Osteoblast (primary cell): ENCODE data around the gene FAXC. TPM values are rescaled to one million over a fixed set of nuclear protein-coding genes. Genes with fewer than 3 reads are reported as not detected.

Source experiments
- DNase-seq: peaks from one replicate; pipeline ENCODE4 v3.0.0; 2011; ENCODE audit warnings: low spot score, mixed read lengths; ENCODE audit not compliant: insufficient read length; ENCODE audit errors: missing footprints
- H2AFZ ChIP-seq: 2 replicates; pipeline ENCODE4 v1.6.0; 2011; ENCODE audit warnings: mild to moderate bottlenecking, low read length
- H3K27ac ChIP-seq: 2 replicates; pipeline ENCODE4 v1.5.1; 2011; ENCODE audit warnings: mild to moderate bottlenecking, low read depth, low read length, moderate library complexity
- H3K27me3 ChIP-seq: 2 replicates; pipeline ENCODE4 v1.6.0; 2012; ENCODE audit warnings: mild to moderate bottlenecking, control low read depth, inconsistent platforms, low read length, moderate library complexity; ENCODE audit not compliant: insufficient read depth
- H3K36me3 ChIP-seq: 2 replicates; pipeline ENCODE4 v1.5.1; 2011; ENCODE audit warnings: mild to moderate bottlenecking, low read length, control low read depth, moderate library complexity; ENCODE audit not compliant: insufficient read depth
- H3K4me1 ChIP-seq: 2 replicates; pipeline ENCODE4 v1.5.1; 2011; ENCODE audit warnings: mild to moderate bottlenecking, low read length, control low read depth, moderate library complexity; ENCODE audit not compliant: insufficient read depth
- H3K4me2 ChIP-seq: 2 replicates; pipeline ENCODE4 v1.6.0; 2011; ENCODE audit warnings: mild to moderate bottlenecking, low read length; ENCODE audit not compliant: insufficient read depth
- H3K4me3 ChIP-seq: fragments of 200-600 bp; sonication (generic); 3 replicates; pipeline ENCODE4 v1.5.1; 2012; ENCODE audit warnings: mild to moderate bottlenecking, low read length, inconsistent platforms; ENCODE audit not compliant: insufficient read depth
- H3K79me2 ChIP-seq: 2 replicates; pipeline ENCODE4 v1.6.0; 2012; ENCODE audit warnings: mild to moderate bottlenecking, low read length, control low read depth, inconsistent platforms; ENCODE audit not compliant: insufficient read depth
- H3K9me3 ChIP-seq: 2 replicates; pipeline ENCODE4 v1.5.1; 2011; ENCODE audit warnings: low read depth, low read length, control low read depth
- H4K20me1 ChIP-seq: 2 replicates; pipeline ENCODE4 v1.6.0; 2012; ENCODE audit warnings: mild to moderate bottlenecking, low read length, control low read depth; ENCODE audit not compliant: insufficient read depth
- total RNA-seq: library from RNA; depleted of rRNA; stranded (reverse); fragments of >200 nt; gene quantifications from 2 replicates; pipeline ENCODE4 v1.2.3, GENCODE V29; 2012
- TF ChIP-seq, protein P1 (sequence below): IDR thresholded peaks from 2 replicates; pipeline ENCODE4 v1.5.1; 2011; ENCODE audit warnings: mild to moderate bottlenecking, low read depth, low read length, moderate library complexity; ENCODE audit errors: extremely low read depth

FAXC gene
- total RNA-seq, 1 donor = 1.1 TPM

DNA sequence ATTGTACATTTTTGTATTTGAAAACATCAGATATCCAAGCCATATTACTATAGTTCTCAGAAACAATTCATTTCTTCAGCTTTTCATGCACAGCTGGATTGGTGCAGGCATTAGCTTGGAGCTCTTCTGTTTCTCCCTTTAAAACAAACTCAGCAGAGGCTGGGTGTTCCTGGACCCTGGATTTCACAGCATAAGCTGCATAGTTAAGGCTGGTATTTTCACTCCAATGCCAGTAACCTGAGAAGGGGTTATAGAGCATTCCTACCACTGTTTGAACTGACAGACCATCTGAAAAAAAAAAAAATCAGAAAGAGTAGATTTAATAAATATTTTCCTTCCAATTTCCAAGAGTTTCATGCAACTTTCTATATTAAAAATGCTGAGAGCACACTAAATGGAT, 20.1 kb upstream of the FAXC start:
- Histone ChIP-seq H3K4me3 (no peak overlapping the region), H4K20me1 (no peaks in the 10 kb centered on the region), H3K79me2 (no peaks in the 10 kb centered on the region), H3K4me2 (no peak overlapping the region), H3K9me3 (no peaks in the 10 kb centered on the region), H2AFZ (no peak overlapping the region), H3K27me3 (no peaks in the 10 kb centered on the region), H3K4me1 (no peaks in the 10 kb centered on the region), H3K36me3 (no peaks in the 10 kb centered on the region), H3K27ac (no peak overlapping the region)
- TF ChIP-seq, protein P1, sequence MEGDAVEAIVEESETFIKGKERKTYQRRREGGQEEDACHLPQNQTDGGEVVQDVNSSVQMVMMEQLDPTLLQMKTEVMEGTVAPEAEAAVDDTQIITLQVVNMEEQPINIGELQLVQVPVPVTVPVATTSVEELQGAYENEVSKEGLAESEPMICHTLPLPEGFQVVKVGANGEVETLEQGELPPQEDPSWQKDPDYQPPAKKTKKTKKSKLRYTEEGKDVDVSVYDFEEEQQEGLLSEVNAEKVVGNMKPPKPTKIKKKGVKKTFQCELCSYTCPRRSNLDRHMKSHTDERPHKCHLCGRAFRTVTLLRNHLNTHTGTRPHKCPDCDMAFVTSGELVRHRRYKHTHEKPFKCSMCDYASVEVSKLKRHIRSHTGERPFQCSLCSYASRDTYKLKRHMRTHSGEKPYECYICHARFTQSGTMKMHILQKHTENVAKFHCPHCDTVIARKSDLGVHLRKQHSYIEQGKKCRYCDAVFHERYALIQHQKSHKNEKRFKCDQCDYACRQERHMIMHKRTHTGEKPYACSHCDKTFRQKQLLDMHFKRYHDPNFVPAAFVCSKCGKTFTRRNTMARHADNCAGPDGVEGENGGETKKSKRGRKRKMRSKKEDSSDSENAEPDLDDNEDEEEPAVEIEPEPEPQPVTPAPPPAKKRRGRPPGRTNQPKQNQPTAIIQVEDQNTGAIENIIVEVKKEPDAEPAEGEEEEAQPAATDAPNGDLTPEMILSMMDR = no peak
- no peak for DNase-seq

DNA sequence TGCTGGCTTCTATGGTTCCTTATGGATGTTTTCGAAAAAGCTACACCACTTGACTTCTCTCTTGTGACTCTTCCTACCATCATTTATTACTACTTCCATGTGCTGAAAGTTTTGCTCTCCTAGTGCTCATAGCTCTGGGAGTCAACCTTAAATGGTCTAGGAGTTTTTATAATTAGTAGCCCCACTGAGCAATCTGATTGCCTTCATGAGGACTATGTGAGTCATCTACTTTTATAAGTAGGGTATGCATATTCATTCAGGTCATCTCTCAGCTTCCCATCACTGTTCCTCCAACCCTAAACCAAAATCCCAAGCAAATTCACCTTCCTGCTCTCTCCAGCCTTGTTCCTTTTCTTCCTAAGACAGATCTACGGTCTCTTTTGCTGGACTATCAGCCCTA, 17.4 kb upstream of the FAXC start:
- no peaks in the 10 kb centered on the region for H3K27me3 ChIP-seq
- H3K79me2 ChIP-seq = no peaks in the 10 kb centered on the region
- TF ChIP-seq, protein P1 = no peak
- H3K4me2 ChIP-seq = no peak overlapping the region
- H3K36me3 ChIP-seq = no peaks in the 10 kb centered on the region
- H3K9me3 ChIP-seq = no peaks in the 10 kb centered on the region
- H4K20me1 ChIP-seq = no peaks in the 10 kb centered on the region
- no peak overlapping the region for H3K4me3 ChIP-seq
- H3K4me1 ChIP-seq = no peaks in the 10 kb centered on the region
- no peak for DNase-seq
- no peak overlapping the region for H3K27ac ChIP-seq
- H2AFZ ChIP-seq = no peak overlapping the region

DNA sequence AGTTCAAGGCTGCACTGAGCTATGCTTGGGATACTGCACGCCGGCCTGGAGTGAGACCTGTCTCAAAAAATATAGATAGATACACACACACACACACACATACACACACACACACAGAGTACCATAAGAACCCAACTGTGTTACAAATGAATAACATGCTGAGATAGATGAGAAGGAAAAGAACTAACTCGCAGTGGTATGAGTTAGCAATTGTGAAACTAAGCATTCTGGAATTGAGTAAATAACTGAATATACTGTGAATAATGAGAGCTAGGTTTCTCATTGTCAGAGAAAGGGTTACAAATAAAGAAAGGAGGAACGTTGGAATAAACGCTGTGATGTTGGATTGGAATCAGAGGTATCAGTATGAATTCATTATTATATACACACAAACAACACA, 14.6 kb upstream of the FAXC start:
- DNase-seq = no peak
- Histone ChIP-seq H3K4me3 (no peak overlapping the region), H3K4me1 (no peaks in the 10 kb centered on the region), H3K27ac (no peak overlapping the region), H2AFZ (no peak overlapping the region), H3K27me3 (no peaks in the 10 kb centered on the region), H3K4me2 (no peak overlapping the region), H4K20me1 (no peaks in the 10 kb centered on the region), H3K9me3 (no peaks in the 10 kb centered on the region), H3K79me2 (no peaks in the 10 kb centered on the region), H3K36me3 (no peaks in the 10 kb centered on the region)
- TF ChIP-seq, protein P1 = no peak

DNA sequence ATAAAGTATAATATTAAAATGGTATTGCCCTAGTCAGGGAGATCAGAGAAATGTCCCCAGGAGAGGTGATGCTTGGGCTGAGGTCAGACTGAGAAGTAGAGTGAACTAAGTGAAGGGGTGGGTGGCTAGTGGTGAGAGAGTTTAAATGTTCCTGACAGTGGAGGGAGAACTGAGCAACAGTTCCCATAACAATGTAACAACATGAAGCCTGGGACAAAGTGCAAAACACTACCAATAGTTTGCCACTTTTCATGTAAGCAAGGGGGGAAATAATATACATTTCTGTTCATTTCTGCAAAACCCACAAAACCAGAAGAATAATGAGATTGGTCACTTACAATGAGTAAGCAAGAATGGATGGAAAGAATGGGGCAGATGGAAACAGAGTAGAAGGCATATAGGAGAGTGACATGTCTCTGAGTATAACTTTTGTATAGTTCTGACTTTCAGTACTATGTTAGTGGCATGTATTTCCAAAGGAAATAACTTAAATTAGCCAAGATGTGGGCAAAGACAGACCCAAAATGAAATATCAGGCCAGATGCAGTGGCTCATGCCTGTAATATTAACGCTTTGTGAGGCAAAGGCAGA, 13.3 kb upstream of the FAXC start:
- DNase-seq = no peak
- H3K27me3 ChIP-seq = peaks cover 4% of the 10 kb centered on the region
- H2AFZ ChIP-seq = no peak overlapping the region
- H3K4me3 ChIP-seq = no peak overlapping the region
- no peaks in the 10 kb centered on the region for H4K20me1 ChIP-seq
- no peaks in the 10 kb centered on the region for H3K4me1 ChIP-seq
- TF ChIP-seq, protein P1 = no peak
- no peaks in the 10 kb centered on the region for H3K36me3 ChIP-seq
- H3K79me2 ChIP-seq = no peaks in the 10 kb centered on the region
- H3K4me2 ChIP-seq = no peak overlapping the region
- no peak overlapping the region for H3K27ac ChIP-seq
- no peaks in the 10 kb centered on the region for H3K9me3 ChIP-seq
